HEK293T (cell line): ENCODE measurements around the gene S100A9.

ENCODE experiments used
- BHLHE40 ChIP-seq: fragments of 450-650 bp; IDR thresholded peaks from 2 replicates; pipeline ENCODE4 v1.6.1; 2016; ENCODE audit warnings: mild to moderate bottlenecking, moderate library complexity, borderline replicate concordance
- ELF4 ChIP-seq: fragments of 450-650 bp; IDR thresholded peaks from 2 replicates; pipeline ENCODE4 v1.6.1; 2017; ENCODE audit warnings: antibody characterized with exemption

DNA sequence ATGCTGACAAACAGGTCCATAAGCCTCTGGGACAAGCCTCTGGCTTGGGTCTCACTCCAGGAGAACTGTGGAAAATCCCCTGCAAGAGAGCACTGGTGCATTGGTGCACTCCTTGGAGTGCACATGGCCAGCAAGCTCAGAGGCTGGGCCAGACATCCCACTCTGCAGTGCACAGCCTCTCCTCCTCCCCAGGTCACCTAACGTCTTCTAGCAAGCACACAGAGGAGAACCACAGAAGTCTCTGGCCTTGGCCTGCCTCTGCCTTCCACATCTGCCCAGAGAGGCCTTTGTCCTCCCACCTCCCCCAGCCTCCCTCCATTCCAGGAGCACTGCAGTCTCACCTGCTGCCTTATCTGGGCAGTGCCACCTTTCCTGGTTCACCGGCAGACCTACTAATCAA, 49.1 kb upstream of the S100A9 start:
- TF ChIP-seq ELF4, result no peak
- no peak for TF ChIP-seq BHLHE40
